ENCODE results near the gene TOP2A.

TOP2A gene

GRCh38 chr17:40431231-40431602 is 13.5 kb upstream of the TOP2A start:
- no peak for DNase-seq (ENCODE audit: low spot score)
- in situ Hi-C loops (cut with MboI; ENCODE audit: low sequenced_read_pairs, unreplicated experiment), result no loop called here
- TF ChIP-seq, protein P1, sequence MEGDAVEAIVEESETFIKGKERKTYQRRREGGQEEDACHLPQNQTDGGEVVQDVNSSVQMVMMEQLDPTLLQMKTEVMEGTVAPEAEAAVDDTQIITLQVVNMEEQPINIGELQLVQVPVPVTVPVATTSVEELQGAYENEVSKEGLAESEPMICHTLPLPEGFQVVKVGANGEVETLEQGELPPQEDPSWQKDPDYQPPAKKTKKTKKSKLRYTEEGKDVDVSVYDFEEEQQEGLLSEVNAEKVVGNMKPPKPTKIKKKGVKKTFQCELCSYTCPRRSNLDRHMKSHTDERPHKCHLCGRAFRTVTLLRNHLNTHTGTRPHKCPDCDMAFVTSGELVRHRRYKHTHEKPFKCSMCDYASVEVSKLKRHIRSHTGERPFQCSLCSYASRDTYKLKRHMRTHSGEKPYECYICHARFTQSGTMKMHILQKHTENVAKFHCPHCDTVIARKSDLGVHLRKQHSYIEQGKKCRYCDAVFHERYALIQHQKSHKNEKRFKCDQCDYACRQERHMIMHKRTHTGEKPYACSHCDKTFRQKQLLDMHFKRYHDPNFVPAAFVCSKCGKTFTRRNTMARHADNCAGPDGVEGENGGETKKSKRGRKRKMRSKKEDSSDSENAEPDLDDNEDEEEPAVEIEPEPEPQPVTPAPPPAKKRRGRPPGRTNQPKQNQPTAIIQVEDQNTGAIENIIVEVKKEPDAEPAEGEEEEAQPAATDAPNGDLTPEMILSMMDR (IDR thresholded peaks at IDR 0.05; ENCODE audit: borderline replicate concordance, control extremely low read depth, extremely low read depth, insufficient read depth, missing control alignments), result no peak

- in situ Hi-C loops (cut with MboI; ENCODE audit: low sequenced_read_pairs, unreplicated experiment), result no loop called here
- no peak for DNase-seq (ENCODE audit: low spot score)
- TF ChIP-seq, protein P1 (IDR thresholded peaks at IDR 0.05; ENCODE audit: borderline replicate concordance, control extremely low read depth, extremely low read depth, insufficient read depth, missing control alignments), result no peak
Observed at GRCh38 chr17:40430272-40431230, 12.9 kb upstream of the TOP2A start.

DNA sequence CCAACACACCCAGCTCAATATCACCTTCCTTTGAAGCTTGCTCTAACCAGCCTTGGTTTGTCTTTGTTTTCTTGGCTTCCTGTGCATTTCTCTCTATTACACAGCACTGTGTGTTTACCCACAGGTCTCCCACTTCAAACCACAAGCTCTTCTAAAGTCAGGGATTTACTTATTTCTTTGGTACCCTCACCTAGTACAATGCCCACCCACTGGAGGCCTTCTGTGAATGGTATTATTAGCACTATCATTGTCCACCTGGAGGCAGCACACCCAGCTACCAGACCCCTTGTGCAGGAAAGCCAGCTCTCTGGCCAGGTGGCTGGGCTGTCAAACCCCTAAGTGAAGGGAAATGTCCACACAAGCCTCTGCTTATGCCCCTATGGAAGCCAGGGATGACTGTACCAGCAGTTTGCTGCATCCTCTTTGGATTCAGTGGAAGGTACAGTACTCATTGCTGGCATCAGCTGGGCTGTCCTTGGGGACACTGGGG is 9.4 kb upstream of the TOP2A start:
- in situ Hi-C loops (cut with MboI; ENCODE audit: low sequenced_read_pairs, unreplicated experiment), result no loop called here

DNA sequence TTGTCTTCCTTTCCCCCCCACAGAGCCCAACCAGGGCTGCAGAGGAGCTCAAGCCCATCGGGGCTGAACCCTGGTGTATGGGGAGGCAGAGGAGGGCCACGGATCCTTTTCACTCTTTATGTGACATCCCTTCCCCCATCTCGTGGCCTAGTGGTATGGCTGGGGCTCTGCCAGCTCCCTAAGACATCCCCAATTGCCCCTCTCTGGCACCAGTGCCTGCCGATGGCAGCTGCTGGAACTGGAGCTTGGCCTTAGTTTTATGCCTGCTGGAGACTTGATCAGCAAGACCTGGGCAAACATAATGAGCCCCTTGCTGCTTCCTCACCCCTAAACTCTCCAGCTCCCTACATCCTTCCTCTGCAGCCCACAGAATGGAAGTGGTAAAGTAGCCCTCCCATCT is 8.0 kb upstream of the TOP2A start:
- TF ChIP-seq, protein P1 (IDR thresholded peaks at IDR 0.05; ENCODE audit: borderline replicate concordance, control extremely low read depth, extremely low read depth, insufficient read depth, missing control alignments), result no peak
- in situ Hi-C loops (cut with MboI; ENCODE audit: low sequenced_read_pairs, unreplicated experiment), result no loop called here

More for the DNA sequence above, 9.4 kb upstream of the TOP2A start:
- TF ChIP-seq, protein P1 (IDR thresholded peaks at IDR 0.05; ENCODE audit: borderline replicate concordance, control extremely low read depth, extremely low read depth, insufficient read depth, missing control alignments), result no peak
- DNase-seq (ENCODE audit: low spot score), result no peak

DNA sequence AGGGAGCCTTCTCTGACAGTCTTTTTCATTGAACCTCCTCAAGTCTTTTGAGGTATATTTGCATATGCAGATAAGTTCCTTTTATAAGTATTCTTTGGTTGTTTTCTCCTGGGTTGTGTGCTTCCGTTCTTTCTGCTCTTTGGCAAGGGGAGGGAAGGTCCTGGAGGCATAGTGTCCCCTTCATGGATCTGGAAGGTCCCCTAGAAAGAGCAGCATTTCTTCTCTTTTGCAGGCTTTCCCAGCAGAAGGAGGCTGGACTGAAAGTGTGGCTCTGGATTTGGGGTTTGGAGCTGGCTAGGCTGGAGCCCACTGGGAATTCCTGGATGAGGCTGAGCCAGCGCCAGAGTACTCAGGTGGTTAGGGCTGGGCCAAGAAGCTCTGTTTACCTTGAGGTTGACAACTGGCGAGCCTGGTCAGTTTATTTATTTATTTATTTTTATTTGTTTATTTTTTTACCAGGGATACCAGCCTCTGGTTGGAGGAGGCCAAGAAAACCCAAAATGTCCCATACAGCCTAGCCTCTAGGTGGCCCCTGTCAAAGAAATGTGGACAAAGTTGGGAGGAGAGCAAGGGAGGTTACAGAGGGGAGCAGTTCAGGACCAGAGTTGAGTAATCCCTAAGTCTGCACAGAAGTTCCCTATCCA is 5.4 kb upstream of the TOP2A start:
- DNase-seq (ENCODE audit: low spot score), result no peak
- in situ Hi-C loops (cut with MboI; ENCODE audit: low sequenced_read_pairs, unreplicated experiment), result no loop called here
- TF ChIP-seq, protein P1 (IDR thresholded peaks at IDR 0.05; ENCODE audit: borderline replicate concordance, control extremely low read depth, extremely low read depth, insufficient read depth, missing control alignments), result no peak

More for the DNA sequence above, 8.0 kb upstream of the TOP2A start:
- DNase-seq (ENCODE audit: low spot score), result no peak

- TF ChIP-seq, protein P1 (IDR thresholded peaks at IDR 0.05; ENCODE audit: borderline replicate concordance, control extremely low read depth, extremely low read depth, insufficient read depth, missing control alignments), result no peak
- in situ Hi-C loops (cut with MboI; ENCODE audit: low sequenced_read_pairs, unreplicated experiment), result no loop called here
- no peak for DNase-seq (ENCODE audit: low spot score)
Observed at GRCh38 chr17:40419559-40420331, 2.0 kb upstream of the TOP2A start.

Measured in GM13976 (cell line).